ENCODE measurements around the gene ADNP.

Gene ADNP

DNA sequence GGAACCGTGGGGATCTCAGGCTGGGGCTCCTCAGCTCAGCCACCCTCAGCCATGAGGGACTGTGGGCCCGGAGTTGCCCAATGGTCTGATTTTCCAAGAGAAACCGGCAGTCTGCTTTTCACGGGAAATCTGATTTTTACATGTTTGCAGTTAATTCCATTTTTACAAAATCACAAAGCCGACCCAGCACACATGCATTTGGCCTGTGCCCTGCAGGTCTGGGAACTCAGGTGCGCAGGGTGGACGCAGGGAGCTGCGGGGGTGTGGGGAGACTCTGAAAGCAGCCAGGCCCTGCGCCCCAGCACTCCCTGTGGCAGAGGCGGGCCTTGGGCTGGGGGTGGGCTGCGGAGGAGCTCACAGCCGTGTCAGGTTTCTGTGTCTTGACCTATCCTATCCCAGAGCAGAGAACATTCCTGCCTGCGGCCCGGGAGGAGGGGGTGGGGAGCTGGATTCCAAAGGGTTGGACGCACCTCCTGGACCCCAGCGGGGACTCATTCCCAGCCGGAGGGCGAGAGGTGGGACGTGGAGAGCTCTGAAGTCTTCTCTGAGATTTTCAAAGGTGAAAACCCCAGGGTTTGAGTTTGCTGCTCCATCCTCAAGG, 60.6 kb downstream of the ADNP start:
- no peak for DNase-seq

DNA sequence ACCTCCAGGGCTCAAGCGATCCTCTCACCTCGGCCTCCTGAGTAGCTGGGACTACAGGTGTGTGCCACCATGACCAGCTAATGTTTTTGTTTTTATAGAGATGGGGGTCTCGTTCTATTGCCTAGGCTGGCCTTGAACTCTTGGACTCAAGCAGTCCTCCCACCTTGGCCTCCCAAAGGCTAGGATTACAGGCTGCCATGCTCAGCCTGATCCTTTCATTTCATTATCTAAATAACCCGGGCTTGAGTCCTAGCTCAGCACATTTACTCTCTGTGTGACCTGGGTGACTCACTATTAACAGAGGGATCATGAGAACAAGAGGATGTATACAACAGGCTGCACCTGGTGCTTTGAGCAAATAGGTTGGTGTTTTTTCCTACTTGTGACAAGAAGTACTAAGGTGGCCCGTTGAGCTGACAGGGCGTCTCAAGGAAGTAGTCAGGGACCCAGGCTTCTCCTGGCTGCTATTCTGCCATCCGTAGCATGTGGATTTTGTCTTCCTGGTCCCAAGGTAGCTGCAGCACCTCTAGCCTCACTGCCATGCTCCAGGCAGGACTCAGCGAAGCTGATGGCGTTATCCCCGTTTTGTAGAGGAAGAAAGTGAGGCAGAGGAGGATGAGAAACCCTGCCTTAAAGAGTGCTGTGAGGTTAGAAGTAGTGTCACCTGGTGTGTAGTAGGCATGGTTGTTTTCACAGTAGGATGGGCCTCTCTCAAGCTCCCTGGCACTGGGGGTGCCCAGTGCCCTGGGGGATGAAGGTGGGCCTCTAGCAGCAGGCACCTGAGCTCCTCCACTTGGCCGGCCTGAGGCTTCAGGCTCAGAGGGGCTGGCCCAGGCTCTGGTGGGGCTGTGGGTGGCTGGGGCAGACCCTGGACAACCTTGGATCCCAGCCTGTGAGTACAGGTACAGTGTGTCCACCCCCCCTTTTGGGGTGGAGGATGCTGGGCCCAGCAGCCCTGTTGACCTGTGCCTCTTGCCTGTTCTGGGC, 62.4 kb downstream of the ADNP start:
- no peak for DNase-seq

- no peak for DNase-seq
Measured at GRCh38 chr20:50867805-50868204, 63.4 kb downstream of the ADNP start.

DNA sequence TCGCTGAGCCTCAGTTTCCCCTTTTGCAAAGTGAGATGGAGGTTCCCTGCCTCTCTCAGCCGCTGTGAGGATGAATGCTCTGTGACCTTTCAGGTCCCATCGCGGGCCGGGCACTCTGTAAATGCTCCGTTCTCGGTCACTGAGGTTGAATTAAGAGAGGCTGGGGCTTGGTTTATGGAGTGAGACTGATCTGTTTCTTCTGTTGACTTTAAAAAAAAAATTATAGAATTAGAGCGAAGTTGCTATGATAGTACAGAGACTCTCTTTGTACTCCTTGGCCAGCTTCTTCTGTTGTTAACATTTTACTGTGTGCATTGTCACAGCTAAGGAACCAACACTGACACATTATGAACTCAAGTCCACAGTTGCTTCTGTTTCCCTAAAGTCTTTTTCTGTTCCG, 64.4 kb downstream of the ADNP start:
- no peak for DNase-seq

- DNase-seq = no peak
Measured at GRCh38 chr20:50866036-50866685, 65.1 kb downstream of the ADNP start.

DNA sequence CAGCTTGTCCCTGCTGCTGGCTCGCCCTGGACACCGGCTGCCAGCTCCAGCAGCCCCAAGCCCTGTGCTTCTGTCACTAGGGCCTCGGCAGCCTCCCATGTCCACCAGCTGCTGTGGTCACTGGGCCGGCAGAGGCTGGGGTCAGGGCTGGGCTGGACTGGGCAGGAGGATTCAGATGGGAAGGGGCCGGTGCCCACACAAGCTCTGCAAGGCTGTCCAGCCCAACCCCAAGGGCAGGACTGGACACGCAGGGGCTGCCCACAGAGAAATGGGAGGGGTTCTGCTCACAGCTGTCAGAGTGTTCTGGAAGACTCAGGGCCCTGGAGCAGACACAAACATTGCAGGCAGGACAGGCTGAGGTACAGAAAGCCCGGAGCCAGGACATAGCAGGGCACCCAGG, 65.6 kb downstream of the ADNP start:
- no peak for DNase-seq

DNA sequence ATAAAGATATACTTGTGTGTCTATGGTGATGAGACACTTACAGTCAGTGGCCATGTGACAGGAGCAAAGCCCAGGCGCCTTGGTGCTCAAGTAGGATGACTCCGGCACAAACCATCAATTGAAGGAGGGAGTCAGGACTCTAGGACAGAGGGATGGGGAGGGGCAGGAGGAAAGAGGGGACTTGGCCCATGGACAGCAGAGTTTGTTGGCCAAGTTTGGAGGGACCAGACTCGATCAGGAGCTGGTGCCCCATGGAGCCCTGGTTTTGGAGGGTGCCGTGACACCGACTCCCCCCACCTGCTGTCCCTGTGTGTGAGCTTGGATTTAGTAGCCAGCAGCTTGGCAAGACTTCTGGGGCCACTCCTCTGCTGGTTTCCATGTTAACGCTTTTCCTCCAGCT, 66.1 kb downstream of the ADNP start:
- no peak for DNase-seq

- no peak for DNase-seq
Measured at GRCh38 chr20:50862546-50862945, 68.7 kb downstream of the ADNP start.

- DNase-seq = no peak
Measured at GRCh38 chr20:50861012-50861411, 70.2 kb downstream of the ADNP start.

DNA sequence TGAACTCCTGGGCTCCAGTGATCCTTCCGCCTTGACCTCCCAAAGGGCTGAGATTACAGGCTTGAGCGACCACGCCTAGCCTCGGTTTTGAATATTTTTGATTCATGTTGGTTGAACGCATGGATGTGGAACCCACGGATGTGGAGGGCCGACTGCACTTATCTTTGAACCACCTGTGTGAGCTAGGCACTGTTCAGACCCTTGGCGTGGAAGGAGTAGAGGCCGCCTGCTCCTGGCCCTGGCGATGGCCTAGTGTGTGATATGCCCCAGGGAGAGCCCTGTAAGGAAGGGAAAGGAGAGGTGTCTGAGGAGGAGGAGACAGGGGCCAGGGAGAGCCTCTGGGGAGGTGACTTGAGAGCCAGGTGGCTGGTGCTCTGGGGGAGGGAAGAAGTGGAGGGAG, 72.1 kb downstream of the ADNP start:
- DNase-seq = no peak

DNA sequence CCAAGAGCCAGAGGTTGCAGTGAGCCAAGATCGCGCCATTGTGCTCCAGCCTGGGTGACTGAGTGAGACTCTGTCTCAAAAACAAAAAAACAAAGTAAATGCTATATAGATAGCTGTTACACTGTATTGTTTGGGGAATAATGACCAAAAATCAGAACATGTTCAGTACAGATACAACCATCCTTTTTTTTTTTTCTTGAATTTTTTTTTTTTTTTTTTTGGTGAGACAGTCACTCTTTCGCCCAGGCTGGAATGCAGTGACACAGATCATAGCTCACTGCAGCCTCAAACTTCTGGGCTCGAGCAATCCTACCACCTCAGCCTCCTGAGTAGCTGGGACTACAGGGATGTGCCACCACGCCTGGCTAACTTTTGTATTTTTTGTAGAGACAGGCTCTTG, 72.7 kb downstream of the ADNP start:
- DNase-seq = no peak

- DNase-seq = no peak
Measured at GRCh38 chr20:50857348-50857747, 73.9 kb downstream of the ADNP start.

DNA sequence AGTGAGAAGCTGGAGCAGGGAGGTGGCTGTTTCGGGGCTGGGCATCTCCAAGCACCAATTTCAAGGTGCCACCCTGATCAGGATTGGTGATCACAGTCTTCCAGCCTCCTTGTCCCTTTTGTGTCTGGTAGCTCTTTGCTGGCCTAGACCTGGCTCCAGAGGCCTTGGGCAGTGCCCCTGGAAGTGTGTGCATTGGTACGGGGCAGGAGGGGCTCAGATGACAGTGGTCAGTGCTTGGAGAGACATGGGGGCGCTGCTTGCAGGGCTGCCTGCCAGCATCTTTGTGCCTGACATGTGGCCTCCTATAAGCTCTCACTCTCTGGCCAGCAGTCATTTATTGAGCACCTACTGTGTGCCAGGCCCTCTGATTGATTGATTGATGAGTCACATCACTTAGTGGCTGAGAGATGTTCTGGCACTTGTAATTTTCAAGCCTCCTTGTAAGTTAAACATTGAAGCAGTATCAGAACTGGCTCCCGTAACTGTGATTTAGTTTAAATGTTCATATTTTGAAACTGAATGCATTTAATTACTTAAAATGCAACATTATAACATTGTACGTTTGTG, 74.7 kb downstream of the ADNP start:
- no peak for DNase-seq

DNA sequence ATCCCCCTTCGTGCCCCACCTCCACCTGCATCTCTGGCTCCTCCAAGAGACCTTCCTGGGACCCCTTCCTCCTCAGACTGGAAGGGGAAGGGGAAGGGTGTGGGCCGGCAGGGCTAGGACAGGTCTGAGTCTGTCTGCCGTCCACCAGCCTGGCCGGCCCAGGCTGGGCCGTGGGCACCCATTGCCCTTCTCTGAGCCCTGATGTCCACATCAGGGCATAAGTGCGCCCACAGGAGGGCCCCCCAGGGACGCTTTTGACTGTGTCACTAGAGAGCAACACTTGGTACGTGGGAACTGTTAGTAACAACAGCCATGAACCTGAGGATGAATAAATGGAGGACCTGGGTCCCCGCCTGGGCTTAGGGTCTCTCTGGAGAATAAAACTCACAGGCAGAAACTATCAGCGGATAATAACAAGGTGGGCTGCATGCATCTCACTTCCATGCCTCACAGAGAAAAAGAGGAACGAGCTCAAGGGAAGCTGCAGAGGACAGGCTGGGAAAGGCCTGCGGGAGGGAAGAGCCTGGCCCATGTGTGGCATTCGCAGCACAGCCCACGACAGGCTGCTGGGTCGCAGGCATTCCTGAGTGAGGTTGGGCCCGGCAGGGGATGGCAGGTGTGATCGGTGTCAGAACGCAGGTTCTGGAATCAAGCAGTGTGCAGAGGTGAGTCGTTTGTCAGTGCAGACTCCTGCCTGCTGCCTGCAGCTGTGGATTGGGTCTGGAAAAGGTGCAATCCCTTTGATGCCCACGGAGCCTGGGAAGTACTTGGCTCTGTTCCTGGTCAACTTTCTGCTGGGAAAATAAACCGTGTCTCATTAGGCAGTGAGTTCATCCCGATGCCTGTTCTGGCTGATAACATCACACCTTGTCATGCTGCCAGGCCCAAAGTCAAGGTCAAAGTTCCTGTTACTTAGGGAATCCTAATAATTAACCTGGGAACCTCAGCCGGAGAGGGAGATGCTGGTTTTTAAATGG, 75.5 kb downstream of the ADNP start:
- no peak for DNase-seq

DNA sequence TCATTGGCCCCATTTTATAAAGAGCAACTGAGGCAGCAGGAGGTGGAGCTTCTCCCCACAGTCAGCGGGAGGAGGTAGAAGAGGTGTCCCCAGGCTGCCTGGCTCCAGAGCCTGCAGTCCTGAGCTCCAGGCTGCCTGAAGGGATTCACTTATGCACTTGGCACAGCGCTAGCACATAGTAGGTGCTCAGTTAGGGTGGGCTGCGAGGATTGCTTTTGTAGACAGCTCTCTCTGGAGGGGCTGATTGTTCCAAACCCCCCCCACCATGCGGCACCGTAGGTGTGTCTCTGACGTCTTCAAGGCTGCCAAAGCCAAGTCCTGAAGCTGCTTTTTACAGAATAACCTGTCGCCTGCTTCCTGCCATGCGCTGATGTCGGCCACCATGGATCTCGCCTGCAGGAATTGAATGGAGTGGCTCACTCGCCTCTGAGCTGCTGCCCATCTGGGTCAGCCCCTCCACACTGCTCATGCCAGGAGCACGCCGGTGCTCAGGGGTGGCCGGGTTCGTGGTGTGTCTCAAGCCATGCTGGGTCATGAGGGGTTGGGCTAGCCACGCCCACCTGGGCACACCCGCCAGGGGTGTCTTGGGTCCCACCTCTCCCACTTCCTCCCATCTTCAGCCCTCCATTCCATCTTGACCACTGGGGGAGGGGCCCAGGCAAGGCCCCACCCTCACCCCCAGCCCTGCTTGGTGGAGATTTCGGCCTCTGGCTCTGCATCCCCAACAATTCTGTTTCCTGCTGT, 76.6 kb downstream of the ADNP start:
- DNase-seq = no peak

GRCh38 chr20:50852085-50852484, 79.2 kb downstream of the ADNP start:
- DNase-seq = no peak

DNA sequence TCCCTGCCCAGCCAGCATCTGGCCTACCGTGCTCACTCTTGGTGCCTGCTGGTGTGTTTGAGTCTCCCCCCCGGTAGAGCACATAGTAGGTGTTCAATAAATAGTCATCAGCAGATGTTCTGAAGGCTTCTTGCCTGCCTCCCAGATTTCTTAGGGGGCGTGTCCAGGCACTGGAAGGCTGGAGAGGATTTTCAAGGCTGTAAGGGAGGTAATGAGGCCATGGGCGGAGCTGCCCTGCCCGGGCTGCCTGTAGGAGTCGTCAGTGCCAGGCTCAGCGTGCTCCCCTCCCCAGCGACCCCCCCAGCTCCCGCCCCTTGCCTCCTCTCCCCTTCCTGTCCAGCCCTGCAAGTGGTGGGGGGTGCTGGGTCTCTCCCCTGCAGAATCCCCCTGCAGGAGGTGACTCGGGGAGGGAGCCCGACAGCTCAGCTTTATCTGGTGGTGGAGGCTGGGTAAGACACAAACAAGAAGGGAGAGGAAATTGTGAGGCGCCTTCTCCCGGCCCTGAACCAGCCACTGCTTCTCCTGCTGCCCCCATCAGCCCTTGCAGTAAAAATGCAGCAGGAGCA, 80.4 kb downstream of the ADNP start:
- DNase-seq = no peak

DNA sequence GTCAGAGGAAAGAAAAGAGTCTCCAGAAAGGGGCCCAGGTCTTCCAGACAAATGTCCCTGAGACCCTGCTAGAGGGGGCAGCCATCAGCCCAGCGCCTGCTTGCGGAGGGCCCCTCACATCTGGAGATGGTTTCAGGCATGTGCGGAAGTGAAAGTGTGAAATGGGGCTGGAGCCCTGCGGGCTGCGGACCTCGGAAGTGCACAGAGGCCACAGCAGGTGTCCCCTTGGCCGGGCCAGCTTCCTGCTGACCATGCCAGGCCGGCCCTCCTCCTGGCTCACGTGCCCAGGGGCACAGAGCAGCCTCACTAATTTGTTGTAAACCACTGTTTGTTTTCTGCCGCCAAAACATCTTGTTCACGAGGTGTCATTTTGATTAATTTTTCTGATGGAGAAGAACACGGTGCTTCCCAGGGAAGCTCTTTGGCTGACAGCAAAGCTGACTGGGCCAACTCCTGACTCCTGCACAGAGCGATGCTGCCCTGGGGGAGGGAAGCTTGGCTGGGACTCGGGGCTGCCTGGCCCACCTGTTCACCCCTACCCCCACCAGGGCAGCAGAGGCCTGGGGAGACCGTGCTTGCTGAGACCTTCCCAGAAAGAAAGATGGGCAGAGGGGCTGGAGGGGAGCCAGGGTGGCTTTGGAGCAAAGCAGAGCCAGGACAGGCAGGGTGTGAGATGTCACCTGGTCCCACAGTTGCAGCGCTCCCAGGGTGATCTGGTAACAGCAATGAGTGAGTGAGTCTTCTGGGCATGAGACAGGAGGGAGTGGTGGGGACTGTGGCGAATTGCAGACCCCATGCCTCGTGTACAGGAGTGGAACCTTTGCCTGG, 82.2 kb downstream of the ADNP start:
- no peak for DNase-seq

DNA sequence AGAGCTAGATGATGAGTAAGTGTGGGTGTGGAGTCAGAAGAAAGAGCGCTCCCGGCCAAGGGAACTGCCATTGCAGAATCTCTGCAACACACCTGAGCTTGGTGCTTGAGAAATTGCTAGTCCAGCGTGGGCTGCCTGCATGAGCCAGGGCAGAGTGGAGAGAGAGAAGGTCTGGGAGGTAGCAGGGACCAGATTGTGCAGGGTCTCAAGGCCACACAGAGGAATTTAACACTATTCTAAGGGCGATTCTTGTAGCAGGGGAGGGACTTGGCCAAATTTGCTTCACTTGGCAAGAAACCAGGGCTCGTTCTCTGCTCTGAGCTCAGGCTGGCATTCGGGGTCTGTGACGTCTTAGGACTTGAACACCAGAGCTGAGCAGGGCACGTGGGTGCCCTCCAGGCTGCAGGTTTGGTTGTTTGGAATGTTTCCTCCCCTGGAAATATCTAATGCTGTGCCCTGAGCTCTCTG, 82.9 kb downstream of the ADNP start:
- DNase-seq = no peak

- no peak for DNase-seq
Measured at GRCh38 chr20:50845566-50846215, 85.5 kb downstream of the ADNP start.

Data from activated CD8-positive, alpha-beta memory T cell treated with anti-CD3 and anti-CD28 coated beads, Interleukin-2, amount 50 U/mL, for 4 hours (primary cell).